OCI-LY7 (cell line): Measurements from ENCODE around the gene PSG11.
"Not testable (repeated sequence)": the region's sequence is repeated elsewhere in the genome, so short reads cannot be mapped to it uniquely, and the experiment has no call there.

Experiments used
- CTCF ChIP-seq: fragments of 200-600 bp; sonication (generic); conservative IDR thresholded peaks from 2 replicates; pipeline ENCODE4 v1.5.1; 2014; ENCODE audit warnings: mild to moderate bottlenecking, antibody characterized with exemption, low read length, moderate library complexity, mixed read lengths
- EZH2phosphoT487 ChIP-seq: fragments of 200-600 bp; sonication (generic); IDR thresholded peaks from 2 replicates; pipeline ENCODE4 v1.6.1; 2018; ENCODE audit warnings: low read depth, borderline replicate concordance, mild to moderate bottlenecking, mixed run types, antibody characterized with exemption, low read length, moderate library complexity, mixed read lengths

GRCh38 chr19:43019588-43019987 lies 6.7 kb downstream of the PSG11 start:
- TF ChIP-seq CTCF = 0 out of 2 replicates have a peak, but pooled peaks have one; percentile 16
- not testable (repeated sequence) for TF ChIP-seq EZH2phosphoT487
